Peyer's patch (tissue), 4 donors: ENCODE data around the gene HMGN4. TPM values are rescaled to one million over a fixed set of nuclear protein-coding genes. Genes with fewer than 3 reads are reported as not detected.

Experiments used
- DNase-seq, 3 donors: peaks; one replicate each; pipeline ENCODE4 v3.0.0-alpha.2; 2017 to 2019
- H3K27ac ChIP-seq, 4 donors: fragments of 200-600 bp; sonication (generic); one replicate each; pipeline ENCODE4 v1.5.1; 2016 to 2019
- H3K27me3 ChIP-seq, 2 donors: fragments of 200-600 bp; sonication (generic); one replicate each; pipeline ENCODE4 v1.5.1; 2019
- H3K36me3 ChIP-seq, 3 donors: fragments of 200-600 bp; sonication (generic); one replicate each; pipeline ENCODE4 v1.5.1; 2016 to 2019
- H3K4me1 ChIP-seq, 4 donors: fragments of 200-600 bp; sonication (generic); one replicate each; pipeline ENCODE4 v1.5.1; 2016 to 2019
- H3K4me3 ChIP-seq, 4 donors: fragments of 200-600 bp; sonication (generic); 1 replicate in 3 of 4; 2 replicates in 1 of 4; pipeline ENCODE4 v1.5.1; 2016 to 2019; ENCODE audit warnings: mild to moderate bottlenecking in 1 of 4
- H3K9me3 ChIP-seq, 4 donors: fragments of 200-600 bp; sonication (generic); one replicate each; pipeline ENCODE4 v1.5.1; 2016 to 2019; ENCODE audit warnings: mild to moderate bottlenecking in 1 of 4
- POLR2A ChIP-seq, 2 donors: fragments of 450-650 bp; IDR thresholded peaks; one replicate each; pipeline ENCODE4 v1.5.1; 2017; ENCODE audit warnings: antibody characterized with exemption in 2 of 2, mild to moderate bottlenecking in 2 of 2, moderate library complexity in 2 of 2
- total RNA-seq, 4 donors: library from RNA; depleted of rRNA; stranded (reverse); fragments of >200 nt; gene quantifications; one replicate each; pipeline ENCODE4 v1.1.0, GENCODE V29; 2016
- TF ChIP-seq, protein P1 (sequence below), 6 experiments: fragments of 450-650 bp in 4 of 6; fragments of 200-600 bp in 2 of 6; sonication (generic) in 1 of 6; IDR thresholded peaks; one replicate each; pipeline ENCODE4 v1.5.1; 2017 to 2019; ENCODE audit warnings: antibody characterized with exemption in 6 of 6, mild to moderate bottlenecking in 3 of 6, moderate library complexity in 1 of 6

HMGN4 gene
- total RNA-seq, 4 donors from 2014 or later, result 46.1 to 74.3 (median 57.6) TPM

DNA sequence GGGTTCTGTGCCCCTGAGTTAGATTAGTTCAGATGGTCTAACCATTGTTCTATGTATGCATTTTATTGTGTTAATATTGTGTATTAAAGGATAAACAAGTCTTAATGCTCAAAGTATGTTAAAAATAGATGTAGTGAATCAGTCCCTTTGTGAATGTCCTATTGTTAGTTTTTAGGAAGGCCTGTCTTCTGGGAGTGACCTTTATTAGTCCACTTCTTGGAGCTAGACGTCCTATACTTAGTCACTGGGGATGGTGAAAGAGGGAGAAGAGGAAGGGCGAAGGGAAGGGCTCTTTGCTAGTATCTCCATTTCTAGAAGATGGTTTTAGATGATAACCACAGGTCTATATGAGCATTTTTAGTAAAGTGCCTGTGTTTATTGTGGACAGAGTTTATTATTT is 12.3 kb upstream of the HMGN4 start:
- Histone ChIP-seq H3K4me1 (peaks cover 0 to 11% (median 0%) of the 10 kb centered on the region in 4 donors), H3K4me3 (no peak overlapping the region), H3K27ac (no peak overlapping the region), H3K9me3 (no peaks in the 10 kb centered on the region), H3K27me3 (no peaks in the 10 kb centered on the region), H3K36me3 (no peaks in the 10 kb centered on the region)
- no peak for TF ChIP-seq POLR2A (IDR thresholded peaks at IDR 0.05)
- TF ChIP-seq, protein P1, sequence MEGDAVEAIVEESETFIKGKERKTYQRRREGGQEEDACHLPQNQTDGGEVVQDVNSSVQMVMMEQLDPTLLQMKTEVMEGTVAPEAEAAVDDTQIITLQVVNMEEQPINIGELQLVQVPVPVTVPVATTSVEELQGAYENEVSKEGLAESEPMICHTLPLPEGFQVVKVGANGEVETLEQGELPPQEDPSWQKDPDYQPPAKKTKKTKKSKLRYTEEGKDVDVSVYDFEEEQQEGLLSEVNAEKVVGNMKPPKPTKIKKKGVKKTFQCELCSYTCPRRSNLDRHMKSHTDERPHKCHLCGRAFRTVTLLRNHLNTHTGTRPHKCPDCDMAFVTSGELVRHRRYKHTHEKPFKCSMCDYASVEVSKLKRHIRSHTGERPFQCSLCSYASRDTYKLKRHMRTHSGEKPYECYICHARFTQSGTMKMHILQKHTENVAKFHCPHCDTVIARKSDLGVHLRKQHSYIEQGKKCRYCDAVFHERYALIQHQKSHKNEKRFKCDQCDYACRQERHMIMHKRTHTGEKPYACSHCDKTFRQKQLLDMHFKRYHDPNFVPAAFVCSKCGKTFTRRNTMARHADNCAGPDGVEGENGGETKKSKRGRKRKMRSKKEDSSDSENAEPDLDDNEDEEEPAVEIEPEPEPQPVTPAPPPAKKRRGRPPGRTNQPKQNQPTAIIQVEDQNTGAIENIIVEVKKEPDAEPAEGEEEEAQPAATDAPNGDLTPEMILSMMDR (IDR thresholded peaks at IDR 0.05), result no peak
- DNase-seq, result no peak

DNA sequence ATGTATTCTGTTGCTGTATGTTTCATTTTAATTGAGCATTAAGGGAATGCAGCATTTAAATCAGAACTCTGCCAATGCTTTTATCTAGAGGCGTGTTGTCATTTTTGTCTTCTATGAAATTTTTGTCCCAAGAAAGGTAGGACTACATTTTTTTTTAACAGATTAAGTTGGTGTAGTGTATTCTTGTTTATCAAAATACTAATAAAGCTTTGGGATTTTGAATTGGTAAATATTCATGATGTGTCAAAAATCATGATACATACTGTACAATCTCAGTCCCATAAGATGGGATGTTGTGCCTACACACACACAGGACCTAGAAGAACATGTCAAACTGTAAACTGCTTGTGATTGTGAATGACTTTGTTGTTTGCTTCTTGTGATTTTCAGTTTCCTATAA is 11.2 kb upstream of the HMGN4 start:
- TF ChIP-seq, protein P1 (IDR thresholded peaks at IDR 0.05), result no peak
- TF ChIP-seq POLR2A (IDR thresholded peaks at IDR 0.05), result no peak
- Histone ChIP-seq H3K4me3 (no peak overlapping the region), H3K4me1 (peaks cover 0 to 11% (median 0%) of the 10 kb centered on the region in 4 donors), H3K27me3 (no peaks in the 10 kb centered on the region), H3K9me3 (no peaks in the 10 kb centered on the region), H3K27ac (no peak overlapping the region), H3K36me3 (no peaks in the 10 kb centered on the region)
- DNase-seq, result no peak

DNA sequence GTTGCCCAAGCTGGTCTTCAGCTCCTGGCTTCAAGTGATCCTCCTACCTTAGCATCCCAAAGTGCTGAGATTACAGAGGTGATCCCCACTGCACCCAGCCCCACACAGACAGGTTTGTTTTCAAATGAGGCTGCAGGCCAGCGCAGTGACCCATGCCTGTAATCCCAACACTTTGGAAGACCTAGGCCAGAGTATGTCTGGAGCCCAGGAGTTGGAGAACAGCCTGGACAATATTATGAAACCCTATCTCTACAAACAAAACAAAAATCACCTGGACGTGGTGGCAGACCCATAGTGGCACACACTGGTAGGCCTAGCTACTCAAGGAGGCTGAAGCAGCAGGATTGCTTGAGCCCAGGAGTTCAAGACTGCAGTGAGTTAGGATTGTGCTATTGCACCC is 8.0 kb upstream of the HMGN4 start:
- no peaks in the 10 kb centered on the region for H3K36me3 ChIP-seq
- H3K4me1 ChIP-seq, result no peaks in the 10 kb centered on the region
- H3K27me3 ChIP-seq, result no peaks in the 10 kb centered on the region
- TF ChIP-seq, protein P1 (IDR thresholded peaks at IDR 0.05), result no peak
- TF ChIP-seq POLR2A (IDR thresholded peaks at IDR 0.05), result no peak
- H3K27ac ChIP-seq, result no peak overlapping the region
- no peak for DNase-seq
- H3K4me3 ChIP-seq, result no peak overlapping the region
- no peaks in the 10 kb centered on the region for H3K9me3 ChIP-seq

DNA sequence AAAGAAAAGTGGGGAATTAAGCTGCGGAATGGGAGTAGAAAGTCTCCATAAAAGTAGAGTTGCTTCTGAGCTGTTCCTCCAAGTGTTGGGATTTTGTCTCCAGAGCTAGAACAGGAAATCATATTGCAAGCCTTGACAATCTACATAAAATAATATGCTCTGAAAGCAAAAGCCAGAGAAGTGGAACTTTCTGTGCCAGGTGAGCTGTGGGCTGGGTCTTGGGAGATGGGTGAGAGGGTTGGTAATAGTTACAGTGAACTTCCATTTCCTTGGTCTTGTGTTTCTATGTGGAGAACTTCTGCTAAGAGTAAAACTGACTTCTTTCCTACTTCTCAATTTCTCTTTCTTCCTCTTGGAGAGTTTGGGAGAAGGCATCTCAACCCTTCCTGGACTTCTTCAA is 6.3 kb upstream of the HMGN4 start:
- H3K4me3 ChIP-seq, result no peak overlapping the region
- H3K9me3 ChIP-seq, result no peaks in the 10 kb centered on the region
- H3K4me1 ChIP-seq, result peaks cover 0 to 7% (median 3%) of the 10 kb centered on the region in 4 donors
- no peak for DNase-seq
- no peaks in the 10 kb centered on the region for H3K36me3 ChIP-seq
- TF ChIP-seq, protein P1 (IDR thresholded peaks at IDR 0.05), result no peak
- no peak for TF ChIP-seq POLR2A (IDR thresholded peaks at IDR 0.05)
- no peaks in the 10 kb centered on the region for H3K27me3 ChIP-seq
- peak overlapping the region in 3 of 4 donors; percentile 68 to 82 (median 71) for H3K27ac ChIP-seq

DNA sequence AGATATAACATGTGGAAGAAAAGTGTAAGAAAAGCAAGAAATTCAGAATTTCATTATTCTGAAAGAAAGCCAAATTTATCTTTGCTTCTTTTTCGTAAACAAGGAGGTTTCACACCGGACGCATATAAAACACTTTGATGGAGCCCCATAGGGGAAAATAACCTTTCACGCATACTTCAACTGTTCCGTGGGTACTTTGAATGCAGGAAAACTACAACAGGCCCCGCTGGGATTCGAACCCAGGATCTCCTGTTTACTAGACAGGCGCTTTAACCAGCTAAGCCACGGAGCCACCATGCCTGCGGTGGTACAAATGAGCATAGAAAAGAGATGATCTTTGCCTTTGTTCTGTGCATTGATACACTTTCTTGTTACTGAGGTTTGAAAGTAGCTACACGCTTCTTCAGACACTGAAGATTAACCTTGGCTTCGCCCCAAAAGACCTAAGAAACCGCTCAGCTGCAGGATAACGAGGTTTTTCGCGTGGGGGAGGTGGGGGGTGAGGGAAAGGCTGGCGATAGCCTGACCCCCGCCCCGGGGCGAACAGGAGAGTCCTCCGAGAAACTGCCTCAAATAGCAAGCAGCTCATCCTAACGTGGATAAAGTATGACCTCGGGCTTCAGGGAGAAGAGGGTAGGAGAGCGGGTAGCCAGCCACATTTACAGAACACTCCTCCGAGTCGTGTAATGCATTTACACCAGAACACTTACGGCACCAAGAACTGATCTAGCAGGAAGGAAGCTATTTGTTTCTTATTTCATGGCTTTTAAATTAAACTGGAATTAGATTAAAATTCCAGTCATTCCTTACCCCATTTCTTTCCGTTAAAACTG is 5.3 kb upstream of the HMGN4 start:
- peak; percentile 76 to 95 (median 89) for DNase-seq
- TF ChIP-seq, protein P1 (IDR thresholded peaks at IDR 0.05), result no peak
- no peak for TF ChIP-seq POLR2A (IDR thresholded peaks at IDR 0.05)
- Histone ChIP-seq H3K4me1 (peaks cover 0 to 8% (median 4%) of the 10 kb centered on the region in 4 donors), H3K4me3 (peak overlapping the region; percentile 47 to 58 (median 54)), H3K9me3 (no peaks in the 10 kb centered on the region), H3K27ac (peak overlapping the region; percentile 66 to 82 (median 70)), H3K27me3 (no peaks in the 10 kb centered on the region), H3K36me3 (no peaks in the 10 kb centered on the region)
